Muscle layer of duodenum (tissue), 2 donors: ENCODE measurements around the gene CUEDC1.

ENCODE experiments used
- H3K27ac ChIP-seq: one replicate; pipeline ENCODE4 v1.7.0; 2013; ENCODE audit warnings: mild to moderate bottlenecking, low read length
- H3K27me3 ChIP-seq: one replicate; pipeline ENCODE4 v1.7.0; 2013; ENCODE audit warnings: low read depth, mild to moderate bottlenecking, control low read depth, low read length
- H3K36me3 ChIP-seq, 2 donors: one replicate each; pipeline ENCODE4 v1.7.0; 2013; ENCODE audit warnings: low read length in 2 of 2, control low read depth in 1 of 2, mild to moderate bottlenecking in 1 of 2; ENCODE audit not compliant: insufficient read depth in 2 of 2, control insufficient read depth in 1 of 2
- H3K4me1 ChIP-seq, 2 donors: one replicate each; pipeline ENCODE4 v1.7.0; 2013; ENCODE audit warnings: low read length in 2 of 2, mild to moderate bottlenecking in 2 of 2, control low read depth in 1 of 2, moderate library complexity in 1 of 2; ENCODE audit not compliant: insufficient read depth in 2 of 2, control insufficient read depth in 1 of 2
- H3K4me3 ChIP-seq, 2 donors: one replicate each; pipeline ENCODE4 v1.7.0; 2013; ENCODE audit warnings: low read length in 2 of 2, low read depth in 1 of 2, mild to moderate bottlenecking in 1 of 2
- H3K9me3 ChIP-seq, 2 donors: one replicate each; pipeline ENCODE4 v1.7.0; 2013; ENCODE audit warnings: low read length in 2 of 2, control low read depth in 1 of 2, mild to moderate bottlenecking in 1 of 2; ENCODE audit not compliant: control insufficient read depth in 1 of 2
- donor health status: healthy.

Gene CUEDC1

GRCh38 chr17:57943645-57944044 lies 11.6 kb downstream of the CUEDC1 start:
- H3K4me1 ChIP-seq, result peaks cover 49 to 81% of the 10 kb centered on the region in 2 donors
- H3K36me3 ChIP-seq, result no peaks in the 10 kb centered on the region
- H3K27ac ChIP-seq, result peak overlapping the region; percentile 82
- H3K9me3 ChIP-seq, result no peaks in the 10 kb centered on the region
- H3K4me3 ChIP-seq, result no peak overlapping the region
- no peaks in the 10 kb centered on the region for H3K27me3 ChIP-seq

GRCh38 chr17:57943140-57943539 lies 12.1 kb downstream of the CUEDC1 start:
- Histone ChIP-seq H3K4me1 (peaks cover 44 to 82% of the 10 kb centered on the region in 2 donors), H3K9me3 (no peaks in the 10 kb centered on the region), H3K36me3 (no peaks in the 10 kb centered on the region), H3K4me3 (no peak overlapping the region), H3K27ac (peak overlapping the region; percentile 82), H3K27me3 (no peaks in the 10 kb centered on the region)

- no peaks in the 10 kb centered on the region for H3K27me3 ChIP-seq
- peak overlapping the region; percentile 58 for H3K27ac ChIP-seq
- no peaks in the 10 kb centered on the region for H3K9me3 ChIP-seq
- H3K4me1 ChIP-seq, result peaks cover 38 to 87% of the 10 kb centered on the region in 2 donors
- H3K4me3 ChIP-seq, result no peak overlapping the region
- no peaks in the 10 kb centered on the region for H3K36me3 ChIP-seq
Observed at GRCh38 chr17:57941384-57942370, 13.5 kb downstream of the CUEDC1 start.

GRCh38 chr17:57940653-57941329 lies 14.4 kb downstream of the CUEDC1 start:
- Histone ChIP-seq H3K4me3 (peak overlapping the region in 1 of 2 donors; percentile 28), H3K4me1 (peaks cover 37 to 89% of the 10 kb centered on the region in 2 donors), H3K27me3 (no peaks in the 10 kb centered on the region), H3K36me3 (peaks cover 0 to 1% of the 10 kb centered on the region in 2 donors), H3K9me3 (no peaks in the 10 kb centered on the region), H3K27ac (peak overlapping the region; percentile 58)

- Histone ChIP-seq H3K27ac (peak overlapping the region; percentile 58), H3K4me3 (peak overlapping the region in 1 of 2 donors; percentile 28), H3K27me3 (no peaks in the 10 kb centered on the region), H3K9me3 (no peaks in the 10 kb centered on the region), H3K36me3 (peaks cover 0 to 3% of the 10 kb centered on the region in 2 donors), H3K4me1 (peaks cover 38 to 88% of the 10 kb centered on the region in 2 donors)
Observed at GRCh38 chr17:57940231-57940630, 15.0 kb downstream of the CUEDC1 start.

GRCh38 chr17:57939797-57940196 lies 15.4 kb downstream of the CUEDC1 start:
- no peaks in the 10 kb centered on the region for H3K9me3 ChIP-seq
- peak overlapping the region; percentile 58 for H3K27ac ChIP-seq
- H3K4me1 ChIP-seq, result peaks cover 42 to 87% of the 10 kb centered on the region in 2 donors
- H3K36me3 ChIP-seq, result peaks cover 0 to 3% of the 10 kb centered on the region in 2 donors
- peak overlapping the region in 1 of 2 donors; percentile 24 for H3K4me3 ChIP-seq
- H3K27me3 ChIP-seq, result no peaks in the 10 kb centered on the region

- Histone ChIP-seq H3K9me3 (no peaks in the 10 kb centered on the region), H3K27ac (peak overlapping the region; percentile 57), H3K4me3 (no peak overlapping the region), H3K27me3 (no peaks in the 10 kb centered on the region), H3K36me3 (peaks cover 0 to 3% of the 10 kb centered on the region in 2 donors), H3K4me1 (peaks cover 35 to 91% of the 10 kb centered on the region in 2 donors)
Observed at GRCh38 chr17:57938061-57938502, 17.1 kb downstream of the CUEDC1 start.

- H3K27ac ChIP-seq, result no peak overlapping the region
- peaks cover 32 to 95% of the 10 kb centered on the region in 2 donors for H3K4me1 ChIP-seq
- no peaks in the 10 kb centered on the region for H3K27me3 ChIP-seq
- H3K9me3 ChIP-seq, result no peaks in the 10 kb centered on the region
- peaks cover 0 to 3% of the 10 kb centered on the region in 2 donors for H3K36me3 ChIP-seq
- H3K4me3 ChIP-seq, result no peak overlapping the region
Observed at GRCh38 chr17:57937492-57937891, 17.7 kb downstream of the CUEDC1 start.

GRCh38 chr17:57935833-57936807 lies 19.1 kb downstream of the CUEDC1 start:
- no peaks in the 10 kb centered on the region for H3K27me3 ChIP-seq
- H3K4me1 ChIP-seq, result peaks cover 27 to 88% of the 10 kb centered on the region in 2 donors
- peak overlapping the region in 1 of 2 donors; percentile 27 for H3K4me3 ChIP-seq
- H3K27ac ChIP-seq, result peak overlapping the region; percentile 96
- H3K36me3 ChIP-seq, result peaks cover 0 to 3% of the 10 kb centered on the region in 2 donors
- H3K9me3 ChIP-seq, result no peaks in the 10 kb centered on the region

- no peaks in the 10 kb centered on the region for H3K9me3 ChIP-seq
- no peak overlapping the region for H3K4me3 ChIP-seq
- peaks cover 26 to 86% of the 10 kb centered on the region in 2 donors for H3K4me1 ChIP-seq
- H3K27ac ChIP-seq, result no peak overlapping the region
- H3K27me3 ChIP-seq, result no peaks in the 10 kb centered on the region
- peaks cover 0 to 3% of the 10 kb centered on the region in 2 donors for H3K36me3 ChIP-seq
Observed at GRCh38 chr17:57931488-57932137, 23.6 kb downstream of the CUEDC1 start.
